ENCODE measurements around the gene GRIP1. TPM values are rescaled to one million over a fixed set of nuclear protein-coding genes. Genes with fewer than 3 reads are reported as not detected.

GRIP1 gene
- total and polyA plus RNA-seq, 2 experiments from 2014 or later, result 7.7 TPM

- H3K27ac ChIP-seq, result no peak overlapping the region
Observed at GRCh38 chr12:66627988-66628317, 50.9 kb downstream of the GRIP1 start.

DNA sequence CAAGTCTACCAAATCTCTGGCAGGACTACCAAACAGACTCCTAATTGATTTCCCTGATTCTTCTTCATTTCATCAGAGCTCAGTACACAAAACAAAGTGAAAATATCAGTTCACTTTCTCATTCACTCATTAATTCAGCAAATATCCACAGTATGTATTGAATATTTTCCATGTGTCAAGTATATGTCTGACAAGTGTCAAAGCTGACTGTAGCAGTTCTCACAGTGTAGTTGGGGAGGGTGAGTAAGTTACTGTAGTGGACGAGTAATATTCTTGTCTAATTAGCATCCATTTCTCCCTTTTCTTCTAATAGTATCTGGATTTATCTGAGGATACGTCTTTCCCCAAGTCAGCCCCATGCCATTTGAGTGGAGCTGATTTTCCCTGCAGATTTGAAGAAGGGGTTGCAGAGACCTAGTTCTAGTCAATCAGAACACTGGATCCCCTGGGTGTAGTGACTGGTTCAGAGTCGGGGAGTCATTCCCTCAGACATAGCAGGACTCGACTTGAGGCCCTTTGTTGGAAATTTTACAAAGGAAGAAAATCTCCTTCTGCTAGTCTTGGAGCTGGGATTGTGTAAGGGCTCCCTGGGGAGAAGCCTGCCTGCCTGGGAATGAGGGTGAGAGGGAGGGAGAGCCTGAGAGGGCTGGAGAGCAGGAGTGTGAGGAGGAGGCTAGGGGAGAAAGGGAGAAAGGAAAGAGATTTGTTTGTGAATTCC is 51.4 kb downstream of the GRIP1 start:
- Histone ChIP-seq H3K27me3 (no peaks in the 10 kb centered on the region), H3K36me3 (replicated peaks; ENCODE audit: insufficient read depth, low read depth) (no peaks in the 10 kb centered on the region), H4K20me1 (ENCODE audit: insufficient read depth, poor library complexity, severe bottlenecking) (no peaks in the 10 kb centered on the region), H3K4me1 (ENCODE audit: insufficient read depth) (peaks cover 7% of the 10 kb centered on the region), H3K4me2 (no peak overlapping the region), H3K79me2 (no peaks in the 10 kb centered on the region), H3K9me2 (replicated peaks; ENCODE audit: insufficient read depth) (no peaks in the 10 kb centered on the region), H3K4me3 (no peak overlapping the region), H3K9me3 (ENCODE audit: low read depth) (no peaks in the 10 kb centered on the region), H3K27ac (no peak overlapping the region), H2AFZ (no peak overlapping the region)
- no peak for DNase-seq (ENCODE audit: low spot score)
- 79% methylated on average over 4 of the region's 4 CpGs for WGBS (ENCODE audit: low lambda C conversion rate, missing lambda C conversion rate)
- no peak for TF ChIP-seq EZH2 (IDR thresholded peaks at IDR 0.05; ENCODE audit: borderline replicate concordance)
- TF ChIP-seq CTCF (IDR thresholded peaks at IDR 0.05; ENCODE audit: poor library complexity), result no peak

More at GRCh38 chr12:66627988-66628317, 50.9 kb downstream of the GRIP1 start:
- DNase-seq (ENCODE audit: low spot score), result no peak
- H3K36me3 ChIP-seq (replicated peaks; ENCODE audit: insufficient read depth, low read depth), result no peaks in the 10 kb centered on the region
- H3K4me2 ChIP-seq, result no peak overlapping the region
- no peaks in the 10 kb centered on the region for H3K79me2 ChIP-seq
- peaks cover 7% of the 10 kb centered on the region for H3K4me1 ChIP-seq (ENCODE audit: insufficient read depth)
- H3K27me3 ChIP-seq, result no peaks in the 10 kb centered on the region
- TF ChIP-seq EZH2 (IDR thresholded peaks at IDR 0.05; ENCODE audit: borderline replicate concordance) (no peak), CTCF (IDR thresholded peaks at IDR 0.05; ENCODE audit: poor library complexity) (no peak), EZH2phosphoT487 (IDR thresholded peaks at IDR 0.05; ENCODE audit: low read depth, severe bottlenecking, unreplicated experiment) (no peak)
- no peaks in the 10 kb centered on the region for H4K20me1 ChIP-seq (ENCODE audit: insufficient read depth, poor library complexity, severe bottlenecking)
- H3K9me2 ChIP-seq (replicated peaks; ENCODE audit: insufficient read depth), result no peaks in the 10 kb centered on the region
- no peaks in the 10 kb centered on the region for H3K9me3 ChIP-seq (ENCODE audit: low read depth)
- no peak overlapping the region for H3K4me3 ChIP-seq
- no peak overlapping the region for H2AFZ ChIP-seq
- 92% methylated on average over 2 of the region's 2 CpGs for WGBS (ENCODE audit: low lambda C conversion rate, missing lambda C conversion rate)

GRCh38 chr12:66624806-66625205 is 54.1 kb downstream of the GRIP1 start:
- Histone ChIP-seq H2AFZ (no peak overlapping the region), H3K4me3 (no peak overlapping the region), H3K27ac (no peak overlapping the region), H3K4me2 (no peak overlapping the region), H3K79me2 (no peaks in the 10 kb centered on the region), H3K9me2 (replicated peaks; ENCODE audit: insufficient read depth) (no peaks in the 10 kb centered on the region), H4K20me1 (ENCODE audit: insufficient read depth, poor library complexity, severe bottlenecking) (no peaks in the 10 kb centered on the region), H3K9me3 (ENCODE audit: low read depth) (no peaks in the 10 kb centered on the region), H3K4me1 (ENCODE audit: insufficient read depth) (peaks cover 7% of the 10 kb centered on the region), H3K27me3 (no peaks in the 10 kb centered on the region), H3K36me3 (replicated peaks; ENCODE audit: insufficient read depth, low read depth) (no peaks in the 10 kb centered on the region)
- WGBS (ENCODE audit: low lambda C conversion rate, missing lambda C conversion rate), result 91% methylated on average over 2 of the region's 2 CpGs
- TF ChIP-seq CTCF (IDR thresholded peaks at IDR 0.05; ENCODE audit: poor library complexity) (no peak), EZH2 (IDR thresholded peaks at IDR 0.05; ENCODE audit: borderline replicate concordance) (no peak), EZH2phosphoT487 (IDR thresholded peaks at IDR 0.05; ENCODE audit: low read depth, severe bottlenecking, unreplicated experiment) (no peak)
- no peak for DNase-seq (ENCODE audit: low spot score)

GRCh38 chr12:66623455-66623854 is 55.4 kb downstream of the GRIP1 start:
- no peak overlapping the region for H3K4me3 ChIP-seq
- H3K36me3 ChIP-seq (replicated peaks; ENCODE audit: insufficient read depth, low read depth), result no peaks in the 10 kb centered on the region
- peaks cover 1% of the 10 kb centered on the region for H3K4me1 ChIP-seq (ENCODE audit: insufficient read depth)
- H2AFZ ChIP-seq, result no peak overlapping the region
- no peaks in the 10 kb centered on the region for H3K9me3 ChIP-seq (ENCODE audit: low read depth)
- H3K4me2 ChIP-seq, result no peak overlapping the region
- TF ChIP-seq EZH2phosphoT487 (IDR thresholded peaks at IDR 0.05; ENCODE audit: low read depth, severe bottlenecking, unreplicated experiment), result no peak
- DNase-seq (ENCODE audit: low spot score), result no peak
- no peak overlapping the region for H3K27ac ChIP-seq
- H3K27me3 ChIP-seq, result no peaks in the 10 kb centered on the region
- H3K79me2 ChIP-seq, result no peaks in the 10 kb centered on the region
- H4K20me1 ChIP-seq (ENCODE audit: insufficient read depth, poor library complexity, severe bottlenecking), result no peaks in the 10 kb centered on the region
- no peaks in the 10 kb centered on the region for H3K9me2 ChIP-seq (replicated peaks; ENCODE audit: insufficient read depth)

All from hepatocyte (in vitro differentiated cells).